COLO668 (cell line): Measurements from ENCODE around the gene PBRM1.
"Not testable (repeated sequence)": the region's sequence is repeated elsewhere in the genome, so short reads cannot be mapped to it uniquely, and the experiment has no call there.

ENCODE experiments used
- DNase-seq: peaks from one replicate; lab custom pipeline; 2025; ENCODE audit not compliant: unreplicated experiment; lab: John Stamatoyannopoulos, UW

The PBRM1 gene

DNA sequence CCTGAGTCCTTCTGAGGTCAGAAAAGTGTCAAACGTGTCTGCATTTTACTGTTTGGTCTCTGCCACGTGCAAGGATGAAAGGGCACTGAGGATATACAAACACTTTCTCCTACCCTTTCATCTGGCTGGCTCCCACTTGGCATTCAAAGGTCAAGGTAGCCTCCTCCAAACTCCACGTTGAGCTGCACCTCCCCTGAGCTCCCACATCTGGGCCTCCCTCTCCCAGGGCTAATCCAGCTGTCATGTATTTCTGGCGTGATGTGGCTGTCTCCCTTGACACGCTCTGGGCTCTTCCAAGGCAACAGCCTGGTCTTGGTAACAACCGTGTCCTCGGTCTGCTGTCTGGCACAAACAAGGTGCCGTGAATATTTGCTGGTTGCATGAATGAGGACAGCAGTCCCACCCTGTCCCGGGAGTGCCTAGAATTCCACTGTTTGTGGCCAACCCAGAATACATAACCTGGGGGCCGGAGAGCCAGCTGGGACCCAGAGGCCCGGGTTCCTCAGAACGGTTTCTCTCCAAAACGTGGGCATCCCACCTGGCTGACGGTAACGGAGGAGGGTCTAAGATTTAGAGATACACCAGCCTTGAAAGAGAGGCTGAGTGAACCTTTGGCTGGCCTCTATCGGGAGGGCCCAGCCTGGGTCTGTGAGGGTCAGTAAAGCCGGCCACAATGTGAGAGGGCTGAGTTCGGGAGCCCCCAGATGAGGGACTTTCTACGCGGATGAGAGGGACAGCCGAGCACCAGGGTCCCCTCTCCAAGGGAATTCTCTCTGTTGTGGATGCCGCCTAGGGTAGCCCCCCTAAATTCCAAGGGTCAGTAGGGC is 19.1 kb upstream of the PBRM1 start:
- DNase-seq, result peak; percentile 19

DNA sequence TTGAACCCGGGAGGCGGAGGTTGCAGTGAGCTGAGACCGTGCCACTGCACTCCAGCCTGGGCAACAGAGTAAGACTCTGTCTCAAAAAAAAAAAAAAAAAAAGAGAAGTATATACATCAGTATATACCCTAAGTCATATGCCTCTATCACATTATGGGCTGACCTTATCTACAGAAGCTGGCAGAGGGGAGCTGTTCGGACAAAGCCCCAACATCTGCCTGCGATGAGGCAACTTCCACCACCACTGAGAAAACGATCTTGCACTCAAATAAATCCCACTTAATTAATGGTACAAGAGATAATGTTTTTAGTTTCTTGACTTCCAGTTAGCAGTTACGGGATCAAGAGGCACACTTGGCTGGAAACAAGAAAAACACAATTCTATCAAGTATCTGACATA is 17.6 kb upstream of the PBRM1 start:
- no peak for DNase-seq

DNA sequence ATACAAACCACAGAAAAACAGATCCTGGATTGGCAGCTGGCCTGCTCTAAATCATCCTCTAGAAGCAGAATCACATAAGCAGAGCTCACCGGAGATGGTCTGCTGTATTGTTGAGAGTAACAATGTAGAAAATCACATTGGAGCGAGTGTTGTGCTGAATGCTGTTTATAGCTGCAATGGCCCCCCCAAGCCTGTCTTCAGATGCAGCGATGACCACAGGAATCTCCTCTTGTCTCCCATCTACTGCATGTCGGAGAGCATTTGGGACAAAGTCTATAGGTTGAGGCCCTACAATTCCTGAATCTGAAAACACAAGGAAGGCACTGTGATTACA is 11.9 kb upstream of the PBRM1 start:
- DNase-seq, result no peak

DNA sequence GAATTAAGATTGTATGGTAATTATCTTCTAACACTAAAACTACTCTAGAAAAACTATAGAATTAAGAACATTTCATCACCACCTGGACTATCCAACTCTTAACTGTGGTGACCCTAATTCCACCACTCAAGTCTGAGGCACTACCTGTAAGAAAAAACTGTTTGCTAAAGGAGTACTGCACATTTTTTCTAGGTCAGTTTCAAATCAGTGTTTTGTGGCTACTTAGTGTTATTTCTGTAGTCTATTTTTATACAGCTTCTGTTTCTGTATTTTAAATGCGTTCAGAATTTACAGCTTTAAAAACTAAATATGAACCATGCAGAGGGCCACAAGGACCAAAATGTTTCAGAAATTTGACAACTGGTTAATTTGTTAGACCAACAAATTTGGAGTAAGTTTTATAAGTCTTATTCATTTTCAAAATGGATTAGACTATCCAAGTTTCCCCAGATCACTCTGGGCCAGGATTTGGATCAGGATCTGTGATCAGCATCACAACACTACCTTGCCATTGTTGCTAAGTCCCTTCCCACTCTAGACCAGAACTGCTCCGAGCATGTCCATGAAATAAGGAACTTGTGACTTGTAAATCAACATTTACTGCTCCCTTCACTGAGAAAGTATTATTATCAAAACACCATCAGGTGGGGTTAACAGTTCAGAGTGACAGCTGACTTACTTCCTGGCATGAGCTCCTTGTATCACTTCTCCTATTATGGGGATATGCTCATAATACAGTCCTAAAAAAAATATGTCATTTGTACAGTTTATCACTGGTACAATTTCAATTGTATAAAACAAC is 11.3 kb upstream of the PBRM1 start:
- DNase-seq, result no peak

DNA sequence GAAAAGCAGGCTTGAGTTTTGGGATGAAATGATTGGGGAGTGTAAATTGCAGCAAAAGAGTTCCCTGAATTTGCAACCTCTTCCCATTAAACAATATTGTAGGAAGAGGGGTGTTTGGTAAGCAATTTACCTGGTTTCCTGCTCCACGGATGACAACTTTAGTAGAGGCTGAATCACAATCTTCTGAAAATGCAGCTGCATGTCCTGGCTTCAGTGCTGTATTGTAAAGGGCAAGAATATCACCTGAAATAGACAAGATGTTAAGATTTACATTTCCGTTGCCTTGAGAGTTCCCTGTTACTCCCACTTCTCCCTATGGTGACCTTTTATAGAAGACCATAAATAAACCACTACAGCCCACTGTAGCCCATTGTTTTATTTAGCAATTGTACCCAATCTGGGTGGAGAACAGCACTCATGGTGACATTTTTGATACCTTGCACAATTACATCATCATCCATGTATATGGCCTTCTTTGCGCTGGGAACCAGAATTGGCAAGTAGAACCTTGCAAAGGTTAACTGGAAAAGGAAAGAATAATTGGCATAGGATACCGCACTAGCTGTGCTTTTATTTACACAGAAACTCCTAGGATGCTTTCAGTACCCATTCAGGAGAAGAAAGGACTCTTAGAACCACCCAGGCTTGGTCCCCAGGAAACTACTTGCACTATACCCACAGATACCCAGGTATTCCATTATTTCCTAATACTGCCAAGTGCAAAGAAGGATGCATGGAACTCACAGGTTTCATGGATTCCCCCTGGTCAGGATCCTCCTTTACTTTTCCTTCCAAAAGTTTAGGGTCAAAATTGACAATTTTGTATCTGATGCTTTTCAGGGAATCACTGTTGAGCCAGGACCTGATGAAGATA is 10.3 kb upstream of the PBRM1 start:
- no peak for DNase-seq

DNA sequence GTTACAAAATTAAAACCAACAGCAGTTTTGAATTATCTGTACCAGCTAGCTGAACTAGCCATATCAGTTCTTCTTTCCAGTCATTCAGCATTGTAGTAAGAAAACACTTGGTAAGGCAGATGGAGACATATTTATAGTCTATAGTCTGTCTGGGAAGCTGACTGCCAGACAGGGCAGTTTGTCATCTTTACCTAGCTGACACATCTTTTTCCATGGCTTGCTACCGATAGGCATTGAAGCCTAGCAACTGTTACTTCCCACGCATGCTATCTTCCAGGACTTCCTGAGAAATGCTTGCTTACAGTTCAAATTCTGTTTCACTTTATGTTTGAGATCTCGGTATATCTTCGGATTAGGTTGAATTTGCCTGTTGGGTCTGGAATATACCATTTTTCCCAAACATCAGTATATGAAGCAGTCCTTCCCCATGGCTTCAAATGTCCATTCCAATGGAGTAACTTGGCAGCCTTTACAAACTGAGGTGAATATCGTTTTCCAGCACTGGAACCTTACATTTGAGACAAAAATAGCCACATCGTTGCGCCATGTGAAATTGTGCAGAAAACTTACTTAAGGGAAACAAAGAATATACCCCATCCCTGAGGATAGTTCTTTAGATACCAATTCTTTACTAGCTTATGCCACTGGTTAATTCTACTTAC is 8.9 kb upstream of the PBRM1 start:
- no peak for DNase-seq

DNA sequence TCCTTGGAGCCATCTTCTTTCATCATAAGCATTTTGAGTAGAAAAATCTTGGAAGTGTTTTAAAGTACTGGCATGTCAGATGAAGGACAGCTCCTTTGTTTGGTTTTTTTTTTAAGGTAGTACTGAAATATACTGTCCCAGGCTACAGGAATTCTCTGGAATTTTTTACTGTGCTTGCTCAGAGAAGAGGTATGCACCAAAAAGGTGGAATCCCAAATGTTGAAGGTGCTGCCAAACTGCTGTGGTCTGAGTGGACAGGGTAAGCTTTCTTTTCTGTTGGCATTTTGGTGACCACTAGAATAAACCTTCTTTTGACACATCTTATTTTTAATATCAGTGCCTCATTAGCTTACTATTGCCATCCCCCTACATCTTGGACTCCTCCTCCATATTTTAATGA is 7.4 kb upstream of the PBRM1 start:
- DNase-seq, result no peak

DNA sequence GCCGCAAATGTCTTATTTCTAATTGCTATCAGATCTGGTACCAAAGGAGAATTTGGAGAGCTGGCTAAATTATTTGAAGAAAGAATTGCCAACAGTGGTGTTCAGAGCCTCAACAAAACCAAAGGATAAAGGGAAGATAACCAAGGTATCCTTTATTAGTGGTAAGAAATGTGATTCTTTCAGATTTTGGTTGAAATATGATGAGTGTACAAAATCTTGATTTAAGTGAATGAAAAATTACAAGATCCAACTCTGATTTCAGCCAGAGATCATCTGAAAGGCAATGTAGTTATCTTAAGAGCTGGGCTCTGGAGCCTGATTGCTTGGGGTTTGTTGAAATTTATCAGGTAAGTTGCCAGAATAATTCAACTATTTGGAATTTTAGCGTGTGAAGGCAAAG is 4.8 kb upstream of the PBRM1 start:
- no peak for DNase-seq

DNA sequence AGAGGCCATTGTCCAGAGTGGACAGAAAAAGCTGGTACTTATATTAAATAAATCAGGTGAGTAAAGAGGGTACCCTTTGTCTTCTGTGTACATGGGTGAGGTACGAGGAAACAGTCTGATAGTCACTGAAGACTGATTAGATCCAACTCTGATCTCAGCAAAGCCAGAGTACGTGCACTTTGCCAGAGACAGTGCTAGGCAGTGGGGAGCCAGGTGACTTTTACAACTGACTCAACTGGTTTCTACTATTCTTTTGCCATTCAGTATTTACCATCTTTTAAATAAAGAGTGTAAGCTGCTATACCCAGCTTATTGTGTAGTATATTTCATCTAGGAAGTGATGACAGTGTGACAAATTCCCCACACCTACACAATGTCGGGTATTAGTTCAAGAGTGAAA is 3.4 kb upstream of the PBRM1 start:
- no peak for DNase-seq

DNA sequence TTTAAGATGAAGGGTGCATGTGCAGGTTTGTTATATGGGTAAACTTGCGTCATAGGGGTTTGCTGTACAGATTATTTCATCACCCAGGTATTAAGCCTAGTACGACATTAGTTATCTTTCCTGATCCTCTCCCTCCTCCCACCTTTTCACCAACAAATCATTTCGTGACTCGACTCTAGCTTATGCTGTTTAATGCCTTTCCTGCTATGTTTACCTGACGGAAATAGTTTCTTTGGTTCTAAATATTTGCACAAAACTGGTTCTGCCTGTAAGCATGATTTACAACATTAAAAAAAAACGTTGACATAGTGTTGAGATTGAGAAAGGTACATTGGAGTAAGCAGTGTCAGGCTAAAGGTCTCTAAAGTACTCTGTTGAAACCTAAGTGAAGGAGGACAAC is 2.6 kb upstream of the PBRM1 start:
- DNase-seq, result no peak

DNA sequence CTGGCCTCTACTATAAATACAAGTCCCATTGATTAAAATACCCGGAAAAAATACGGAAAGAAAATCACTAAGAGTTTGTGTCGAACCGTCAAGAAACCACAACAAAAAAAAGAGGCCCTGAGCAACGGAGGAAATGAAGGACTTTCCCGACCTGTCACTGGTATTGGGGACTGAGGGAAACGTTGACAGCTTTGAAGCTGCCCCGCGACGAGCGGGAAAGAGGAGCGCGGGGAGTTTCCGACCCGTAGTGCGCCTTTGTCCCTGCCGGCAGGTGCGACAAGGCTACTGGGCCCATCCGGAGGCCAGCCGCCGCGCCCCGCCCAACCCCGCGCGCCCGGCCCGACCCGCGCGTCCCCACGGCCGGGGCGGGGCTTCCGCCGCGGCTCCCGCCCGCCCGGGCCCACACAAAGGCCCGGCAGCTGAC is 416 bp downstream of the PBRM1 start:
- peak; percentile 92 for DNase-seq

DNA sequence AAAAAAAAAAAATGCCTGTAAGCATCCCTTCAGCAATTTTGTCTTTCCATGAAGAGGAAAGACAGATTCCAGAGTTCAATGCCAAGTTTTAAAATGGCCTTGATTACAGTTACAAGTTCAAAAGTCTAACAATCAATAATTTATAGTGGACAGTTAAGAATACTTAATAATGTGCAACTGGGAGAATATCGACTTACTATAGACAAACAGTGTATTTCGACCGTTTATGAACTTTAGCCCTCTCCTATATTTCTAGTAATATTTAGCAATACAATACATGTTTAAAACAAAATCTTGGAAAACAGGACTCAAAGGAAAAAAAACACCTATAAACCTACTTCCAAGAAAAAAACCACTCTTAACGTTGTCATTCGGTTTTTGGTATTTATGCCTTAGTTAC is 1.5 kb downstream of the PBRM1 start:
- DNase-seq, result no peak

DNA sequence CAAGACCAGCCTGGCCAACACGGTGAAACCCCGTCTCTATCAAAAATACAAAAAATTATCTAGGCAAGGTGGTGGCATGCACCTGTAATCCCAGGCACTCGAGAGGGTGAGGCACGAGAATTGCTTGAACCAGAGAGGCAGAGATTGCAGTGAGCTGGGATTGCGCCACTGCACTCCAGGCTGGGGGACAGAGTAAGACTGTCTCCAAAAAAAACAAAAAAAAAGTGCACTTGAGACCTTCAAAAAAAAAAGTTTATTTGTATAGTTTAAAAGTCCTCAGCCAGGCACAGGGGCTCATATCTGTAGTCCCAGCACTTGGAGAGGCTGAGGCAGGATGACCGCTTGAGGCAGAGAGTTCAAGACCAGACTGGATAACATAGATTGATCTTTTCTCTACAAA is 2.1 kb downstream of the PBRM1 start:
- DNase-seq, result no peak

DNA sequence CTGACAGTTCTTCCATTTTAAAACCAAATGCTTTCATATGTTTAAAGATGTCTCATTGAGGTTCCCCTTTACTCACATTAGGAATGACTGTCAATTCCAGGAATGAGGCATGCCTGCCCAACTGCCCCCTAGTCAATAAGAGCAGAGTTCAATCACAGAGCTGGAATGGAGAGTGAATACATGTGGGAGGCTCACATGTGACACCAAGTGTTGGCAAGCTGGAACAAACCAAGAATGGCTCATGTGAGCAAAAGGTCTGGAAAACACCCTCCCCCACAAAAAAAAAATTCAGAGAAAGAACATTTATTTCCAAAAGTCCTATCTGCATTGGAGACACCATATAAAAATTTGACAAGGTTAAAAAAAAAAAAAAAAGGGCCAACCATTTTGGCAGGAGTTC is 3.7 kb downstream of the PBRM1 start:
- DNase-seq, result no peak

DNA sequence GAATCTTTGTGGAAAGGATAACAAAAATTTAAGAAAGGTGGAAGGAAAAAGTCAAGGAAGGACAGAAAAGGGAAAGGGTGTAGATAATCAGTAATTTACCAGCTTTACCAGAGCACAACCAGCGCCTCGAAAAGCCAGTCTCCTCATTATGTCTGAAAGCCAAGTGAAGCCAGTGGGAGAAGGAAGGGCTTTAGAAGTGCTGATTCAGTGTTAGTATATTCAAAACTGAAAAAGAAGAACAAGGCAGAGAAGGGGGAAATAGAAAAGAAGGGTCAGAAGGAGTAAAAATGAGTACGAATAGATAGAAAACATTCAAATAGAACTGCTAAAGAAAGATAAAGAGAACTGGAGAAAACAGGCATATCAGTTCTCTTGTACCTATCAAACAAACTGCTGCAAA is 4.1 kb downstream of the PBRM1 start:
- no peak for DNase-seq

DNA sequence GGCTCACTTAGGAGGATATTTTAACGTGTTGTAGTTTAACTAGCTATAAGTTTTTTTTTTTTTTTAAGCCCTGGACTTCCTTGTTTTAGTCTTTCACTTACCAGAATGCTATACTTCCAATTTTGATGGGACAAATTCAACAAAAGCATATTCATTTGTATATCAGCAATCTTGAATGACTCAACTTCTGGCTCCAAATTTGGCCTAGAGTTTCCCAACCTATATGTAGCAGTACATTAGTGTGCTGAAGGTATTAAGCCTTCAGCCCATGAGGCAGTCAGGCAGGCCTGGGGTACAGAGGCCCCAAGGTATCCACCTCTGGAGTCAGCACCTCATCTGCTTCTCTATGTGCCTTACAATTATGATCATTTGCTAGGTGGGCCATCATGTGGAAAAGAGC is 5.9 kb downstream of the PBRM1 start:
- no peak for DNase-seq

DNA sequence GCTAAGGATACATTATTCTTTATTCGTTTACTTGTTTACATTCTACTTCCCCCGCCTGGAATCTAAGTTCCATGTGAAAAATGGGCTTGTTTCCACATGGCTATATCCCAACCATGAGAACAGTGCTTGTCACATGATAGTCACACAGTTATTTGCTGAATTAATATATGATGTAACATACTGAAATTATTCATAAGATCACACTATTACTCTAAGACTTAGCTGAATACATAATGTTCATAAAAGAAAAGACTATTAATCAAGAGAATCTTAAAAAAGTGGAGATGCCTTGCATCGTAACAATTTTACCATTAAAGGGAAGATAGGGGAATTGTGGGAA is 6.5 kb downstream of the PBRM1 start:
- no peak for DNase-seq

DNA sequence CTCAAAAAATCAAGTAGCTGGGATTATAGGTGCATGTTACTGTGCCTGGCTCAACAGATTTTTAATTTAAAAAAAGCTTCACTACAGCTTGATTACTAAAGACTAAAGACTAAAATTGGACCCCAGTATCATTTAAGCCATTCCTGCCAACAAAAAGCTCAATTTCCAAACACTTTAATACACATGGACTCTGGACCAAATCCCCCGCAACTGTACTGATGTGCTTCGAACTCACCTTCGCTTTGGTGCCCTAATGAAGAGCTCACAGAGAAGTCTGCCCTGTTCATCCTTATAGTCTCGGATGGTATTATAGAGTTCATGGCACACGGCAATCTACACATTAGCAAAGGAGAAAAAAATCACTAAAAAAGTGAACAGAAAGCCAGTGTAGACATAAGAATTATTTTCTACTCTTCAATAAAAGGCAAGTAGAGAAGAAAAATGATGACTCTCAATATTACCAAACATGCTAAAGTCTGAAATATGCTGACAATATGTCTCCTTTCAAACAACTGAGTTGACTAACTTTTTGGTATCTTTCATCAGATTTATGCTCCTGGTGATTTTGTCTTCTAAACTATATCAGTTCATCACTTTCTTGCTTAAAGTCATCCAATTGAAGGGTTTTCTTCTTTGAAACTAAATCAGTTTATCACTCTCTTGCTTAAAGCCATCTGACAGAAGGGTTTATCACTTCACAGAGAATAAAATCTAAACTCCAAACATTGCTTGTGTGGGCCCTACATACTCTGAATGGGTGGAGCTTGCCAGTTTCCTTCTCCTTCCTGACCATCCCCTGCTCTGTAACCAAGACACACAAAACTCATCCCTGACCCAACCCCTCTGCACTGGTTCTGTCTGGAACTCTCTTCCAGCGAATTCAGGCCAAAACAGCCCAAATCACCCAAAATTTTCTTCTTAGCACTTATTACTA is 7.2 kb downstream of the PBRM1 start:
- no peak for DNase-seq

DNA sequence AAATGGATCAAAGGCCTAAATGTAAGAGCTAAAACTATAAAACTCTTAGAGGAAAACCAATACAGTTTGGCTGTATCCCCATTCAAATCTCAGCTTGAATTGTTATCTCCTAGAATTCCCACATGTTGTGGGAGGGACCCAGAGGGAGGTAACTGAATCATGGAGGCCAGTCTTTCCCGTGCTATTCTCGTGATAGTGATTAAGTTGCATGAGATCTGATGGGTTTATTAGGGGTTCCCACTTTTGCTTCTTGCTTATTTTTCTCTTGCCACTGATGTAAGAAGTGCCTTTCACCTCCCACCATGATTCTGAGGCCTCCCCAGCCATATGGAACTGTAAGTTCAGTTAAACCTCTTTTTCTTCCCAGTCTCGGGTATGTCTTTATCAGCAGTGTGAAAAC is 9.5 kb downstream of the PBRM1 start:
- not testable (repeated sequence) for DNase-seq

DNA sequence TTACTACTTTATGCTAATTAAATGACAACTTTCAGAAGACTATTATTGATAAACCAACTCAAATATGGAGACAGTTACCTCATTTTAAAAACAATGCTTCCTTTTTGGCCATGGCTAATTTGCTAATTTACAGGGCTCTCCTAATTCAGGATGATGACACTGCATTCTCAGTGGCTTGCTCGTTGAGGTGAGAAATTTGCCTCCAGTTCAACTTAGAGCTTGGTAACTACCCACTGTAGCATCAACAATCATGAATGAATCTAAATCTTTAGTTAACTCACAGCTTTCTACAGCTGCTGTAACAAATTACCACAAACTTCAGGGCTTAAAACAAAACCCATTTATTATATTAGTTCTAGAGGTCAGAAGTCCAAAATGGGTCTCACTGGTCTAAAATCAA is 14.0 kb downstream of the PBRM1 start:
- no peak for DNase-seq
